ENCODE results near the gene SV2B. TPM values are rescaled to one million over a fixed set of nuclear protein-coding genes. Genes with fewer than 3 reads are reported as not detected.

SV2B gene
- total and polyA plus RNA-seq, 9 of the 15 experiments (the other 6 are each of a cell fraction or from before 2014, with no cell fraction given), result 0.01 to 0.25 (median 0.11) TPM

GRCh38 chr15:91282486-91282885 lies 182.4 kb downstream of the SV2B start (continued):
- TF ChIP-seq ZBTB49 (CRISPR knock-in tag; IDR thresholded peaks at IDR 0.05; ENCODE audit: borderline replicate concordance) (no peak), ZNF23 (CRISPR knock-in tag; IDR thresholded peaks at IDR 0.05) (no peak), WHSC1 (IDR thresholded peaks at IDR 0.05; ENCODE audit: low read length) (no peak), MCM7 (IDR thresholded peaks at IDR 0.05) (no peak), ZBTB7A (IDR thresholded peaks at IDR 0.05; ENCODE audit: borderline replicate concordance, control insufficient read depth, low read depth, low read length) (no peak), PTBP1 (IDR thresholded peaks at IDR 0.05; ENCODE audit: low read depth, low read length) (no peak), E2F4 (CRISPR knock-in tag; IDR thresholded peaks at IDR 0.05; ENCODE audit: low read depth) (no peak), NFRKB (IDR thresholded peaks at IDR 0.05; ENCODE audit: low read depth) (no peak), TFAP4 (CRISPR knock-in tag; IDR thresholded peaks at IDR 0.05; ENCODE audit: borderline replicate concordance) (no peak), MTA2 (IDR thresholded peaks at IDR 0.05; ENCODE audit: low read depth) (no peak), ZNF785 (CRISPR knock-in tag; IDR thresholded peaks at IDR 0.05) (no peak)

Data from K562 (cell line).